ENCODE measurements around the gene SLC25A45. TPM values are rescaled to one million over a fixed set of nuclear protein-coding genes. Genes with fewer than 3 reads are reported as not detected.

Gene SLC25A45
- polyA plus RNA-seq, 2 of the 4 experiments (the other 2 are of a cell fraction): 3.1 to 8.1 TPM

DNA sequence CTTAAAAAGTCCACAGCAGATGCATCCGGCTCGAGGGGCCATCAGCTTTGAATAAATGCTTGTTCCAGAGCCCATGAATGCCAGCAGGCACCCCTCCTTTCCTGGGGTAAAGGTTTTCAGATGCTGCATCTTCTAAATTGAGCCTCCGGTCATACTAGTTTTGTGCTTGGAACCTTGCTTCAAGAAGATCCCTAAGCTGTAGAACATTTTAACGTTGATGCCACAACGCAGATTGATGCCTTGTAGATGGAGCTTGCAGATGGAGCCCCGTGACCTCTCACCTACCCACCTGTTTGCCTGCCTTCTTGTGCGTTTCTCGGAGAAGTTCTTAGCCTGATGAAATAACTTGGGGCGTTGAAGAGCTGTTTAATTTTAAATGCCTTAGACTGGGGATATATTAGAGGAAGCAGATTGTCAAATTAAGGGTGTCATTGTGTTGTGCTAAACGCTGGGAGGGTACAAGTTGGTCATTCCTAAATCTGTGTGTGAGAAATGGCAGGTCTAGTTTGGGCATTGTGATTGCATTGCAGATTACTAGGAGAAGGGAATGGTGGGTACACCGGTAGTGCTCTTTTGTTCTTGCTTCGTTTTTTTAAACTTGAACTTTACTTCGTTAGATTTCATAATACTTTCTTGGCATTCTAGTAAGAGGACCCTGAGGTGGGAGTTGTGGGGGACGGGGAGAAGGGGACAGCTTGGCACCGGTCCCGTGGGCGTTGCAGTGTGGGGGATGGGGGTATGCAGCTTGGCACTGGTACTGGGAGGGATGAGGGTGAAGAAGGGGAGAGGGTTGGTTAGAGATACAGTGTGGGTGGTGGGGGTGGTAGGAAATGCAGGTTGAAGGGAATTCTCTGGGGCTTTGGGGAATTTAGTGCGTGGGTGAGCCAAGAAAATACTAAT lies 42.0 kb upstream of the SLC25A45 start:
- ChIA-PET CTCF (interaction anchor here (1.2 to 17.0 kb wide), 5 partner anchors 8 to 86 kb away, joined by 5 to 208 read pairs (median 5); partner anchors contain the start of genes FRMD8 and SLC25A45), POLR2A (interaction anchor here (0.5 to 17.5 kb wide), 15 partner anchors 7 to 191 kb away, joined by 3 to 756 read pairs (median 4); partner anchors contain the start of genes FRMD8, MALAT1, NEAT1 and PCNX3)
- under 1% methylated on average over 18 of the region's 18 CpGs for WGBS (ENCODE audit: missing lambda C conversion rate)
- H3K4me1 ChIP-seq: peaks cover 20% of the 10 kb centered on the region
- FAIRE-seq (no peak), DNase-seq (ENCODE audit: low read depth in 1 of 2, low spot score in 1 of 2) (peak in 1 of 2 experiments; percentile 73), ATAC-seq (no peak)
- H3K4me2 ChIP-seq: peak overlapping the region; percentile 89
- H3K27ac ChIP-seq: peak overlapping the region; percentile 97 to 100
- peak overlapping the region; percentile 95 for H3K4me3 ChIP-seq
- H3K9me3 ChIP-seq: no peaks in the 10 kb centered on the region
- TF ChIP-seq EHMT2 (IDR thresholded peaks at IDR 0.05; ENCODE audit: low read depth) (no peak), EP300 (IDR thresholded peaks at IDR 0.05) (no peak), HES2 (IDR thresholded peaks at IDR 0.05) (no peak), GATA3 (IDR thresholded peaks at IDR 0.05; ENCODE audit: borderline replicate concordance) (peak; percentile 27), ATOH8 (CRISPR knock-in tag; IDR thresholded peaks at IDR 0.05; ENCODE audit: low read depth) (peak; percentile 24; the same call in 1 of the 2 replicates), CBX8 (IDR thresholded peaks at IDR 0.05) (no peak), HMGXB4 (CRISPR knock-in tag; IDR thresholded peaks at IDR 0.05; ENCODE audit: borderline replicate concordance) (peak; percentile 51), CHD2 (IDR thresholded peaks at IDR 0.05; ENCODE audit: low read length, partially characterized antibody) (peak; percentile 28), HOXA7 (CRISPR knock-in tag; IDR thresholded peaks at IDR 0.05) (peak; percentile 54), NFE2L2 (conservative IDR thresholded peaks at IDR 0.05; ENCODE audit: low read length) (no peak), EHF (CRISPR knock-in tag; IDR thresholded peaks at IDR 0.05) (peak; percentile 18), MAZ (IDR thresholded peaks at IDR 0.05; ENCODE audit: borderline replicate concordance, low read depth, low read length) (no peak), CEBPB (IDR thresholded peaks at IDR 0.05) (peak in 1 of 2 experiments; percentile 4; a peak in 1 of 4 replicates), E2F6 (IDR thresholded peaks at IDR 0.05; ENCODE audit: borderline replicate concordance, low read depth) (no peak), ESRRA (IDR thresholded peaks at IDR 0.05; ENCODE audit: borderline replicate concordance, low read length) (no peak), ZSCAN20 (CRISPR knock-in tag; IDR thresholded peaks at IDR 0.05) (peak; percentile 10; the same call in 1 of the 2 replicates), MAX (IDR thresholded peaks at IDR 0.05) (no peak), TP53 (CRISPR knock-in tag; IDR thresholded peaks at IDR 0.05) (peak; percentile 80), RNF2 (IDR thresholded peaks at IDR 0.05; ENCODE audit: borderline replicate concordance, low read depth) (no peak), NR3C1 (IDR thresholded peaks at IDR 0.05) (no peak), PHF8 (IDR thresholded peaks at IDR 0.05; ENCODE audit: borderline replicate concordance, low read depth) (peak; percentile 21), CTCF (IDR thresholded peaks at IDR 0.05) (no peak), CBX2 (IDR thresholded peaks at IDR 0.05; ENCODE audit: borderline replicate concordance, low read depth) (no peak), MYC (IDR thresholded peaks at IDR 0.05; ENCODE audit: borderline replicate concordance, low read length) (no peak), POLR2A (IDR thresholded peaks at IDR 0.05; ENCODE audit: low read length) (peak; percentile 60), RCOR1 (IDR thresholded peaks at IDR 0.05; ENCODE audit: low read depth, low read length) (no peak)
- TF ChIP-seq, protein P1, sequence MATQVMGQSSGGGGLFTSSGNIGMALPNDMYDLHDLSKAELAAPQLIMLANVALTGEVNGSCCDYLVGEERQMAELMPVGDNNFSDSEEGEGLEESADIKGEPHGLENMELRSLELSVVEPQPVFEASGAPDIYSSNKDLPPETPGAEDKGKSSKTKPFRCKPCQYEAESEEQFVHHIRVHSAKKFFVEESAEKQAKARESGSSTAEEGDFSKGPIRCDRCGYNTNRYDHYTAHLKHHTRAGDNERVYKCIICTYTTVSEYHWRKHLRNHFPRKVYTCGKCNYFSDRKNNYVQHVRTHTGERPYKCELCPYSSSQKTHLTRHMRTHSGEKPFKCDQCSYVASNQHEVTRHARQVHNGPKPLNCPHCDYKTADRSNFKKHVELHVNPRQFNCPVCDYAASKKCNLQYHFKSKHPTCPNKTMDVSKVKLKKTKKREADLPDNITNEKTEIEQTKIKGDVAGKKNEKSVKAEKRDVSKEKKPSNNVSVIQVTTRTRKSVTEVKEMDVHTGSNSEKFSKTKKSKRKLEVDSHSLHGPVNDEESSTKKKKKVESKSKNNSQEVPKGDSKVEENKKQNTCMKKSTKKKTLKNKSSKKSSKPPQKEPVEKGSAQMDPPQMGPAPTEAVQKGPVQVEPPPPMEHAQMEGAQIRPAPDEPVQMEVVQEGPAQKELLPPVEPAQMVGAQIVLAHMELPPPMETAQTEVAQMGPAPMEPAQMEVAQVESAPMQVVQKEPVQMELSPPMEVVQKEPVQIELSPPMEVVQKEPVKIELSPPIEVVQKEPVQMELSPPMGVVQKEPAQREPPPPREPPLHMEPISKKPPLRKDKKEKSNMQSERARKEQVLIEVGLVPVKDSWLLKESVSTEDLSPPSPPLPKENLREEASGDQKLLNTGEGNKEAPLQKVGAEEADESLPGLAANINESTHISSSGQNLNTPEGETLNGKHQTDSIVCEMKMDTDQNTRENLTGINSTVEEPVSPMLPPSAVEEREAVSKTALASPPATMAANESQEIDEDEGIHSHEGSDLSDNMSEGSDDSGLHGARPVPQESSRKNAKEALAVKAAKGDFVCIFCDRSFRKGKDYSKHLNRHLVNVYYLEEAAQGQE (IDR thresholded peaks at IDR 0.05): no peak; the same call in 1 of the 2 replicates
- TF ChIP-seq, protein P2, sequence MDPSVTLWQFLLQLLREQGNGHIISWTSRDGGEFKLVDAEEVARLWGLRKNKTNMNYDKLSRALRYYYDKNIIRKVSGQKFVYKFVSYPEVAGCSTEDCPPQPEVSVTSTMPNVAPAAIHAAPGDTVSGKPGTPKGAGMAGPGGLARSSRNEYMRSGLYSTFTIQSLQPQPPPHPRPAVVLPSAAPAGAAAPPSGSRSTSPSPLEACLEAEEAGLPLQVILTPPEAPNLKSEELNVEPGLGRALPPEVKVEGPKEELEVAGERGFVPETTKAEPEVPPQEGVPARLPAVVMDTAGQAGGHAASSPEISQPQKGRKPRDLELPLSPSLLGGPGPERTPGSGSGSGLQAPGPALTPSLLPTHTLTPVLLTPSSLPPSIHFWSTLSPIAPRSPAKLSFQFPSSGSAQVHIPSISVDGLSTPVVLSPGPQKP (IDR thresholded peaks at IDR 0.05; ENCODE audit: low read depth, low read length): no peak

Measured in A549 (cell line).